ENCODE data around the gene YTHDF1. TPM values are rescaled to one million over a fixed set of nuclear protein-coding genes. Genes with fewer than 3 reads are reported as not detected.

The YTHDF1 gene
- total RNA-seq, 4 donors from 2014 or later = 19.9 to 29.2 (median 22.9) TPM

DNA sequence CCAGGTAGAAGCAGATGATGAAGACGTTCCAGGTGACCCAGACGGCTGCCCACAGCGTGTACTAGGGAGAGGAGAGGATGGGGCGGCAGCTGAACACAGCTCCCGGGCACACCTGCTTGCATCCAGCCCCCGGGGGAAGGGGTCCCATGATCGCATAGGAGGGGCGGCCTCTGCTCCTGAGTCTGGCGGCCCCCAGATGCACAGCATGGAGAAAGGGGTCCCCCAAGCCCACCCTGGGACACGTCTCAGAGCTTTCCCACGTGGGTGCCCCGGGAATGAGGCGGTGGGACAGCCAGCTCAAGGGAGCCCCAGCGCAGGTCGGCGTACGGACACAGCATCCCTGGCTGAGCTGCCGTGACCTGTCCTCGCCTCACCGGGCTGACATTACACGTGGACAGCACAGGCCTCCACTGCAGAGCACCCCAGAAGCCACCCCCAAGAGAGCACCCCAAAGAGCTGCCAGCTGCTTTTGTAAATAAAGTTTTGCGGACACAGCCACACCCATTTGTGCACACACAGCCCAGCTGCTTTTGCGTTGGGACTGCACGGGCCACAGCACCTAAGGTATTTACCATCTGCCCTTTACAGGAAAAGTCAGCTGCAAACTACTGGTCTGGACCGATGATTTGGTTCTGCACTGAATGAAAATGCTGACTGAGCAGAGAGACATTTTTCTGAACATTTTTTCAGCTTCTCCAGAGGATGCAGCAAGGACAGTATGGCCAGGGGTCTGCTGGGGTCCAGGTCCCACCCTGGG lies 33.1 kb upstream of the YTHDF1 start:
- TF ChIP-seq POLR2A (IDR thresholded peaks at IDR 0.05) = no peak
- TF ChIP-seq, protein P1, sequence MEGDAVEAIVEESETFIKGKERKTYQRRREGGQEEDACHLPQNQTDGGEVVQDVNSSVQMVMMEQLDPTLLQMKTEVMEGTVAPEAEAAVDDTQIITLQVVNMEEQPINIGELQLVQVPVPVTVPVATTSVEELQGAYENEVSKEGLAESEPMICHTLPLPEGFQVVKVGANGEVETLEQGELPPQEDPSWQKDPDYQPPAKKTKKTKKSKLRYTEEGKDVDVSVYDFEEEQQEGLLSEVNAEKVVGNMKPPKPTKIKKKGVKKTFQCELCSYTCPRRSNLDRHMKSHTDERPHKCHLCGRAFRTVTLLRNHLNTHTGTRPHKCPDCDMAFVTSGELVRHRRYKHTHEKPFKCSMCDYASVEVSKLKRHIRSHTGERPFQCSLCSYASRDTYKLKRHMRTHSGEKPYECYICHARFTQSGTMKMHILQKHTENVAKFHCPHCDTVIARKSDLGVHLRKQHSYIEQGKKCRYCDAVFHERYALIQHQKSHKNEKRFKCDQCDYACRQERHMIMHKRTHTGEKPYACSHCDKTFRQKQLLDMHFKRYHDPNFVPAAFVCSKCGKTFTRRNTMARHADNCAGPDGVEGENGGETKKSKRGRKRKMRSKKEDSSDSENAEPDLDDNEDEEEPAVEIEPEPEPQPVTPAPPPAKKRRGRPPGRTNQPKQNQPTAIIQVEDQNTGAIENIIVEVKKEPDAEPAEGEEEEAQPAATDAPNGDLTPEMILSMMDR (IDR thresholded peaks at IDR 0.05) = no peak

DNA sequence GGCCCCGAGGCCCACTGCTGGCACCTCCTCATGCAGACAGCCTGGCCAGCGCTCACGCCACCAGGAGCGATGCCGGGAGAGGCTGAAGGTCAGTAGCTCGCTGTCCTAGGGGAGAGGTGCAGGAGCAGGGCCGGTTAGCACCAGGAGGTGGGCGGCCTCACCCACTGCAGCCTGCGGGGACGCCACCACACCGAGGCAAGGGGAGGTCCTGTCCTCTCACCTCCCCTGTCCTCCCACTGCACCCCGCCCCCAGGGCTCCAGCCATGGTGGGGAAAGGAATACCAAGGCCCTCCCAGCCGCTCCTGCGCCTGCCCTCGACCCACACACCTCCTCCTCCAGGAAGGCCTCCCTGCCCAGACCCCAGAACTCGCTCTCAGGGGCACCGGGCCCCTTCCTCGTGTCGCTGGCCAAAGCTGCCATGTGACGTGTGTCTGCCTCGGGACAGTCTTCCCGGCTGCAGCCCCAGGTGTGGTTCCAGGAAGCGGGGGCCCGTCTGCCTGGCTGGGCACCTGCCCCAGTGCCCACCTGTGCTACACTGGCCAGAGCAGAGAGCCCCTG lies 31.8 kb upstream of the YTHDF1 start:
- intact Hi-C loops (cut with DNase I) = no loop called here

More for the DNA sequence above, 33.1 kb upstream of the YTHDF1 start:
- 42 to 58% methylated on average over 12 to 14 of the region's 25 CpGs for WGBS, 2 donors
- DNase-seq = no peak
- no peaks in the 10 kb centered on the region for H3K9me3 ChIP-seq
- H3K4me3 ChIP-seq = no peak overlapping the region
- H3K4me1 ChIP-seq = peaks cover 8 to 18% (median 10%) of the 10 kb centered on the region in 3 donors
- intact Hi-C loops (cut with DNase I) = no loop called here
- no peaks in the 10 kb centered on the region for H3K36me3 ChIP-seq
- no peak overlapping the region for H3K27ac ChIP-seq
- peaks cover 0 to 95% (median 4%) of the 10 kb centered on the region in 4 donors for H3K27me3 ChIP-seq

DNA sequence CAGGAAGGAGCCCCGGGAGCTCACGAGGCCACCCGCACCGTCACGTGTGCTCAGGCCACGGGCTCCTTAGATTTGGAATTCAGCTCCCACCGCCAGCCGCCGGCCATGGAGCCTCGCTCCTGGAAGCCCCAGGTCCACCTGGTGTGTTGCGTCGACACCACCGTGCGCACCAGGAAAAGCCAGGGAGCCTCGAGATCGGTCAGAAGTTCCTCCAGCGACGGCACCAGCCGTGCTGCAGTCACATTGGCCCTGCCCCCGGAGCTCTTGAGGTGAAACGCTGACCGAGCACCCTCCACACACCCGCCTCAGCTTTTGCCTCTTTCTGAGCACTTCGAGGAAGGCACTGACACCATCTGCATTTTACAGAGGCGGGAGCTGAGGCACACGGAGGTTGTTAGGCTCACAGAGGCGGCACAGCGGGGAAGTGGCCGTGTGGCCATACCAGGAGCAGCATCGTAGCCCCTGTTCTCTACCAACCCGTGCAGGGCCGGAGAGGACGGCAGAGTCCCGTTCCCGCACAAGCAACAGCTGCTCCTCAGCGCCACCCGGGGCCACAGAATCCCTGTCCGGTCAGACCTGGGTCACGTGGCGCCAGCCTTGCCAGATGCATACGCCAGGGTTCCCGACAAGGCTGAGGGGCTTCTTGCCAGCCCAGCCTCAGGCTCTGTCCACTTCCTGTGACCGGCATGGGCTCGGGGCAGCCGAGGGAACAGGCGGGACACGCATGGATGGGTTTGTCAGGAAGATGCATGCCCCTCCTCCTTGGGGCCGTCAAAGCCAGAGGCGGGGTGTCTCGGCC lies 30.8 kb upstream of the YTHDF1 start:
- TF ChIP-seq, protein P1 (IDR thresholded peaks at IDR 0.05) = no peak
- TF ChIP-seq POLR2A (IDR thresholded peaks at IDR 0.05) = no peak
- no peaks in the 10 kb centered on the region for H3K36me3 ChIP-seq
- intact Hi-C loops (cut with DNase I) = no loop called here
- no peaks in the 10 kb centered on the region for H3K9me3 ChIP-seq
- no peak for DNase-seq
- H3K27ac ChIP-seq = no peak overlapping the region
- no peak overlapping the region for H3K4me3 ChIP-seq
- WGBS, 2 donors = 37 to 65% methylated on average over 13 to 20 of the region's 50 CpGs
- H3K4me1 ChIP-seq = peaks cover 0 to 6% (median 0%) of the 10 kb centered on the region in 3 donors
- H3K27me3 ChIP-seq = peaks cover 0 to 85% (median 0%) of the 10 kb centered on the region in 4 donors

More for the DNA sequence above, 31.8 kb upstream of the YTHDF1 start:
- H3K4me3 ChIP-seq = no peak overlapping the region
- no peak overlapping the region for H3K27ac ChIP-seq
- H3K36me3 ChIP-seq = no peaks in the 10 kb centered on the region
- peaks cover 0 to 6% (median 0%) of the 10 kb centered on the region in 3 donors for H3K4me1 ChIP-seq
- 76% methylated on average over 10 of the region's 24 CpGs; no CpG with 5 or more reads in 1 of the 2 donors for WGBS, 2 donors
- TF ChIP-seq, protein P1 (IDR thresholded peaks at IDR 0.05) = no peak
- TF ChIP-seq POLR2A (IDR thresholded peaks at IDR 0.05) = no peak
- no peak for DNase-seq
- H3K27me3 ChIP-seq = peaks cover 0 to 94% (median 0%) of the 10 kb centered on the region in 4 donors
- no peaks in the 10 kb centered on the region for H3K9me3 ChIP-seq

DNA sequence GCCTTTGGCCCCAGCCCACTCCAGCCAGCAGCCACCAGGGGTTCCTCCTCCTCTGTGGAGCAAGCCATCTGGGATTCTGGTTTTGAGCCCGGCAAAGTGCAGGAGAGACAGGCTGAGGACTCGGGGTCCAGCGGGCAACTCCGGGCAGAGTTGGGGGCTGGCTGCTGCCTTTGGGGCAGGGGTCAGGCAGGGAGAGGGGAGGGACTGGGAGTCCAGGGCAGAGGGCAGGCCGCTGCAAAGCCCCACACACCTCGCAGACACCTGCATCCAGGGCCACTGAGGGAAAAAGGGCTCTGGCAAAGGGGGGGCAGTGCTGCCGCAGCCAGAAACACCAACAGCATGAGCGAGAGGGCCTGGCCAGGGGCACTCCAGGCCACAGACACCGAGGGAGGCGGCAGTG lies 28.5 kb upstream of the YTHDF1 start:
- intact Hi-C loops (cut with DNase I) = no loop called here
- WGBS, 2 donors = 75 to 84% methylated on average over 4 to 8 of the region's 10 CpGs
- H3K9me3 ChIP-seq = no peaks in the 10 kb centered on the region
- no peak overlapping the region for H3K27ac ChIP-seq
- TF ChIP-seq, protein P1 (IDR thresholded peaks at IDR 0.05) = no peak
- no peak for TF ChIP-seq POLR2A (IDR thresholded peaks at IDR 0.05)
- no peak overlapping the region for H3K4me3 ChIP-seq
- peaks cover 0 to 6% (median 0%) of the 10 kb centered on the region in 3 donors for H3K4me1 ChIP-seq
- DNase-seq = no peak
- H3K27me3 ChIP-seq = peaks cover 0 to 63% (median 0%) of the 10 kb centered on the region in 4 donors
- H3K36me3 ChIP-seq = no peaks in the 10 kb centered on the region

Measured in esophagus squamous epithelium (tissue), 5 donors.